GM04503 (cell line): Measurements from ENCODE around the gene TCF7L1.
"Not testable (repeated sequence)": the region's sequence is repeated elsewhere in the genome, so short reads cannot be mapped to it uniquely, and the experiment has no call there.

Experiments used
- DNase-seq: peaks from one replicate; pipeline ENCODE4 v3.0.0-alpha.2; 2012; ENCODE audit warnings: low read depth

Gene TCF7L1

DNA sequence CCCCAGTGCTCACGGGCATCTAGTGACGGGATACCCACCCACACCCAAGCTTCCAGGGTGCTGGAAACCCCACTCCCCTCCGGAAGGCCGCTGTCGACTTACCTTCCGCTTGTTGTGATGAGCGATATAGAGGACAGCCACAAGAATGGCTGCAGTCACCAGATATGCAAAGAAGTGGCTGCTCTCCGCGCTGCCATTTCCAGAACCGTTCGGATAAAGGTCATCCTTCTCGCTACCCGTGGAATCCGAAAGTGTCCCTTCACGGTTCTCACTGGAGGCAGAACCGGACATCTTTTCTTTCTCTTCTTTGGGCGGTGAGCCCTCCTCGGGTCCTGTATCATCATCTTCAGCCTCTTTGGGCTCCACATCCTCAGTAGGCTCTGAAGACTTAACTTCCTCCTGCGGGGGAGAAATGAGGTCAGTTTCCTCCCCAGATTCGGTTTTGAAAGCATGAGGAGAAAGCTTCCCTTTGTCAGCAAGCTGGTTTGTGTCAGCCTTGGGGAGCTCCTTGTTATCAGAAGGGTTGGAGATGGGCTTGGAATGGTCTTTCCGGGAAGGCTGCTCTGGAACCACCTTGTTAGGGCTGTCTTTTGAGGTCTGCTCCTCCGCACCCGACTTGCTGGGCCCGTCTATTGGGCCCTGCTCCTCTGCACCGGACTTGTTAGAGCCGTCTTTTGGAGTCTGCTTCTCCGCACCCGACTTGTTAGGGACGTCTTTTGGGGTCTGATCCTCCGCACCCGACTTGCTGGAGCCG is 193.4 kb downstream of the TCF7L1 start:
- DNase-seq, result no peak

DNA sequence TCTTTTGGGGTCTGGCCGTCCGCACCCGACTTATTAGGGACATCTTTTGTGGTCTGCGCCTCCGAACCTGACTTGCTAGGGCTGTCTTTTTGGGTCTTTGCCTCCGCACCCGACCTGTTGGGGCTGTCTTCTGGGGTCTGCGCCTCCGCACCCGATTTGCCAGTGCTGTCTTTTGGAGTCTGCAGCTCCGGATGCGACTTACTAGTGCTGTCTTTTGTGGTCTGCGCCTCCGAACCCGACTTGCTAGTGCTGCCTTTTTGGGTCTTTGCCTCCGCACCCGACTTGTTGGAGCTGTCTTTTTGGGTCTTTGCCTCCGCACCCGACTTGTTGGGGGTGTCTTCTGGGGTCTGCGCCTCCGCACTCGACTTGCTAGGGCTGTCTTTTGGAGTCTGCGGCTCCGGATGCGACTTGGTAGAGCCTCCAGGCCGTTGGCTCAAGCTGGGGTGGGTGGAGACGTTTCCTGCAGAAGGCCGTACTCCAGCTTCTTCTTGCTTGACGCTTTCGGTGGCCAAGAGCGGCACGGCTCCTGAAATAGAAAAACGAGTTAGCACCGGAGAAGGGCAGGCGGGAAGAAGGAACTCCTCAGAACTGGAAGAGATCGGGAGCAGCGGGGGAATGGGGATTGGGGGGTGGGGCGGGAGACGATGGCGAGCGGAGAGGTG is 194.1 kb downstream of the TCF7L1 start:
- DNase-seq, result no peak

DNA sequence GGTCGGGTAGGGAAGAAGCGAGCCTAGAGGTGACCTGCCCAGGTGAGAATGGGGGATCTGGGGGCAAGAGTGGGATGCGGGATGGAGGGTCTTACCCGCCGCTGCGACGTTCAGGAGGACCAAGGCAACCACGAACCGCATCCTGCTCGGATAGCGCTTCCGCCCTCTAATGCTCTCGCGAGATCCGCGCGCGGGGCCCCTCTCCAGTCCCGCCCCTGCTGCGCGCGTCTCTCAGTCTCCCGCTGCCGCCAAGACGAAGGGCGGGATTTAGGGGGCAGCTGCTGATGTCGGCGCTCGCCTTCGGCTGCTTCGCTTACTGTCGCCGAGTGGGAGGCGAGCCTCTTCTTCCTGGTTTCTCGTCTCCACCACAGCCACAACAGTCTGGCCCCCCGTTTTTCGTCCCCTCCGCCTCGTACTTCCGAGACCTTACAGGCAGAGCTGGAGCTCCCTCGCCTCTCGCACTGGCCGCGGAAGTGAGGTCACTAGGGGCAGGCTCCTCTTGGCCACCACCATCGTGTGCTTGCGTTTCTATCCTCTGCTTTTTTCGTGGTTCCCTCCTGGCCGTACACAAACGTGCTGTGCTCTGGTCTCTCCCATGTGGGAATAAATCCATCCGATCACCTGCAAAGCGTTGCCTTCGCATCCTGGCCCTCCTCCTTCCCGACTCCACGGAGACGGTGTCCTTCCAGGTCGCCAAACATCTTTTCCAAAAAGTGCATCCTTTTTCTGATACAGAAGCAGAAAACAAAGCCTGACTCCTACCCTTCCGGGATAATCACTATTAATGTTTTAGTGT is 194.8 kb downstream of the TCF7L1 start, which contains the start of gene TGOLN2:
TSS of gene TGOLN2 (minus strand) at position 168 of the 796 bp plus-strand sequence. CDS start at position 141, 27 bp downstream.
- peak; percentile 49 for DNase-seq

- DNase-seq, result no peak
These were observed 196.0 kb downstream of the TCF7L1 start for GRCh38 chr2:85329181-85329651.

DNA sequence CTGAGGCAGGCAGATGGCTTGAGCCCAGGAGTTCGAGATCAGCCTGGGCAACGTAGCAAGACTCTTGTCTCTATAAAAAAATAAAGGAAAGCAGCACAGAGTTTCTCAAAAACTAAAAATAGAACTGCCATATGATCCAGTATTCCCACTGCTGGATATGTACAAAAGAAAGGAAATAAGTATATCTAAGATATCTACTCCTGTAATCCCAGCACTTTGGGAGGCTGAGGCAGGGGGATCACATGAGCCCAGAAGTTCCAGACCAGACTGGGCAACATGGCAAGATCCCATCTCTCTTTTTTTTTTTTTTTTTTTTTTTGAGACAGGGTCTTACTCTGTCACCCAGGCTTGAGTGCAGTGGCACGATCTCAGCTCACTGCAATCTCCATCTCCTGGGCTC is 196.5 kb downstream of the TCF7L1 start:
- not testable (repeated sequence) for DNase-seq

- DNase-seq, result no peak
These were observed 197.8 kb downstream of the TCF7L1 start for GRCh38 chr2:85330839-85331636.

DNA sequence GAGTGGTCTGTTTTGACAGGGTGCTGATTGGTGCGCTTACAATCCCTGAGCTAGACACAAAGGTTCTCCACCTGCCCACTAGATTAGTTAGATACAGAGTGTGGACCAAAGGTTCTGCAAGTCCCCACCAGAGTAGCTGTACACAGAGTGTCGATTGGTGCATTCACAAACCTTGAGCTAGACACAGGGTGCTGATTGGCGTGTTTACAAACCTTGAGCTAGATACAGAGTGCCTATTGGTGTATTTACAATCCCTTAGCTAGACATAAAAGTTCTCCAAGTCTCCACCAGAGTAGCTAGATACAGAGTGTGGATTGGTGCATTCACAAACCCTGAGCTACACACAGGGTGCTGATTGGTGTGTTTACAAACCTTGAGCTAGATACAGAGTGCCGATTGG is 200.7 kb downstream of the TCF7L1 start:
- not testable (repeated sequence) for DNase-seq

GRCh38 chr2:85334928-85335327 is 201.7 kb downstream of the TCF7L1 start:
- DNase-seq, result no peak

GRCh38 chr2:85340034-85340892 is 207.1 kb downstream of the TCF7L1 start:
- DNase-seq, result no peak

DNA sequence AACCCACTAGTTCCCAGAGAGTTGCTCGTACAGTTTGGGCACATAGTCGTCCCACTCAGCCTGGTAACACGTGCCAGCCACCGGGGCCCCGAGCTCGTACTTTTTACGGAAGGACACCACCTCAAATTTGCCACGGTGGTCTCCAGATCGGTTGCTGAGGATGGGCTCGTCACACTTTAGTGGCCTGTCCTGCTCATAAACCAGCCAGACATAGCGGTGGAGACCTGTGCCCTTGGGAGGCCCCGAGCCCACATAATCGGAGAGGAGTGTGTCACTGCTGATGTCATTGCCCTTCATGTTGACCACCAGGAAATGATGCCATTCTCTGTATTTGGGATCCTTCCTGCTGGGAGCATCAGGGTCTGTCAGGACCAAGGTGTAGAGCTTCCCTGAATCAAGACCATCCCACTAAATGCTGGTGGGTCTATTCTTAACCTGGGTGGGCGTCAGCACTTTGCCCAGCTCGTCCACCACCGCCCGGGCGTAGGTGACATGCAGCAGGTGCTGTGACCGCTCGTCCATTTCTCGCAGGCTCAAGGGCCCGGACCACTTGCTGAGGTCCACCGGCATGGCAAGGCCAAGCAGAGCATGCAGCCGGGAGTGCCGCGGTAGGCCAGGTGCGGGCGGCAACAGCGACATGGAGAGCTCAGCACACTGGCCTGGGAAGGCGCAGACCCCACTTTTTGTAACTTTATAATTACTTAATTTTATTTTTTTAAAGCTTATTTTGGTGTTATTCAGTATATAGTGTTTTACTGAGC is 208.3 kb downstream of the TCF7L1 start:
- no peak for DNase-seq

DNA sequence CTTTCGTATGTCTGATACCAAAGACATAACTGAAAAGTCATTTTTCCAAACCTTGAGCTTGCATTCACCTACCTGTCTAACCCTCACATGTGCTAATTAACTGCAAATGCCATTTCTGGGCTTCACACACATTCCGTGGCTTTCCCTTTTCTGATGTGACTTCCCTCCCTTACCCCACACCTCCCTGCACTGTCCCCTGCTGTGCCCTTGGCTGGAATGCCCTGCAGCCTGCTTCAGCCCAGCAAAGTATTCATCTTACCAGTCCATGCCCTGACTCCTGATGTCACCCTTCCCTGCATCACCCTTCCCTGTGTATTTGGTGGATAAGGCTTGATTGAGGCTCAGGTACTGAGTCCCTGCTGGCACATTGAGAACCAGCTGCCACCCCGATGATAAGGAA is 209.0 kb downstream of the TCF7L1 start:
- DNase-seq, result no peak

DNA sequence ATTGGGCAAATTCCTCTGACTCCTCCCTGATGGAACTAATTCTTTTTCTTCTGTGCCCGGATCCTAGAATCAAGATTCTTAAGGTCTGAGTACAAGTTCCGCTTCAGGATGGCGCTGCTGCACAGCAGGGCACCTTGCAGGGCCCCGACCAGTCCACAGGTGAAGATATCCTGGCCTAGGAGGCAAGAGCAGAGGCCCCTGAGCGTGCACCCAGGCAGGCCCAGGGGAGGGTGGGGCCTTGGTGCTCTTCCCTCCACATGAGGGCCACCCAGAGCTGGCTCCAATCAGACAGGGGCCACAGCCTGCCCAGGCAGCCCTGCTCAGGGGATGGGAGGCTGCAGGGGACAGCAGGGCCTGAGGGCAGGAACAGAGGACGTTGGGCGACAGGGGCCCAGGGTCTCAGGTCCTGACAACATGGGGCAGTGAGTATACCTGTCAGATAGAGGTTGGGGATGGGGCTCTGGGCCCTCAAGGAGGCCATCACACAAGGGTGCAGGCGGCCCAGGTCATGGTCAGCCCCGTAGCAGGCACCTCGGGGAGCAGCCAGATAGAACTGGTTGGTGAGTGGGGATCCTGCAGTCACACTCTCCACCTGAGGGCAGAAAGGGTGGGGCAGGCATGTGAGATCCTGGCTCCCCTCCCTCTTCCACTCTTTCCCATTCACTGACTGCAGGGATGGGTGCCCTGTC is 210.2 kb downstream of the TCF7L1 start:
- not testable (repeated sequence) for DNase-seq

DNA sequence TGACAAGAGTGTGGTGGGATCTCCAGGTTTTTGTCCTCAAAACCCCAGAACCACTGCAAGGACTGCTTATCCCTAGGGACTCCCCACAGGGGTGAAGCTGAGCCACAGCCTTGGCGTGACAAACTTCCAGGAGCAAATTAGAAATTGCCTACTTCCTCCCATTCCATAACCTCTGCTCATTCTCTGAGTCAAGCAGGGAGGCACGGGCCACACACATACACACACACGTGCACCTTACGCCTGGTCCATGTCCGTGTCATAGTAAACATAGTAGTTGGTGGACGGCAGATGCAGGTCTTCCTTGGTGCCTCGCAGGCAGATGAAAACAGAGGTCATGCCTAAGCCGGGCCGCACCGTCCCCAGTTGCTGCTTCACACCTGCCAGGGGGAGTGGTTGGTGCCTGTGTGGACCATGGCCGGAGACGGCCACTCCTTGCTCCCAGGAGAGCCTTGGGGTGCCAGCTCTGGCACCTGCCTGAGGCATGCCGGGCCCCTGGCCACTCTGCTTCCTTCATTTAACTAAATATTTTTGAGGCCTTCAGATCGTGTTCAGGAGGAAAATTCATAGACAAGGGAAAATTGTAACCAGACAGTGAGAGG is 211.3 kb downstream of the TCF7L1 start:
- no peak for DNase-seq

DNA sequence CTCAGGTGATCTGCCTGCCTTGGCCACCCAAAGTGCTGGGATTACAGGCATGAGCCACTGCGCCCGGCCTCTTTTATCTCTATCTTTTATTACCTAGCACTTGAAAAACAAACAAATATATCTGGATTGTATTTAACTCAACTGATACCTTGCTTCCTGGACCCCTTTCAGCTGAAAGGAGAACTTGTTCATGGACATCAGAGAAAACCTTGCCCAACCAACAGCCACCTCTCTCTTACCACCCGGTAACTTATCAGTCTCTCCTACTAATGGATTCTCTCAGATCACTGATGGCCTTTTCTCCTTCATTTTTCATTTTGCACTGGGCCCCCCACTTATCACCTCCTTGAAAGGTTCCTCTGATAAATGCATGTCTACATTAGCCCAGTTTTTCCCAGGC is 214.4 kb downstream of the TCF7L1 start:
- DNase-seq, result no peak

DNA sequence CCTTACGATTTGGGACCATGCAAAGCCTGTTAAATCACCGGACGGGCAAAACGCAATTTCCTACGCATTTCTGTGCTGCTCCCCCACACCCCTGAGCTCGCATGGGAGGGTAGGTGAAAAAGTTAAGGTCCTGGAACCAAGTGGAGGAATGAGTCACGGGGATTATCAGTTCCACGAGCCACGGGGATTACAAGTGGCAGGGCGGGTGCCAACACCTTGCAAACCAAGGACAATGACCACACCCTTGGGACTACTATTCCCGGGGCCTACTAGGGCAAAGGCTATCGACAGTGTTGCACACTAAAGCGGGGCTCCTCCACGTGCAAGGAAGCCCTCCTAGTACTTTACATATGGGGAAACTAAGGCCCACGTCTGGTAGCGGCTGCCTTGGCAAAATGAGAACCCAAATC is 220.7 kb downstream of the TCF7L1 start:
- DNase-seq, result no peak

DNA sequence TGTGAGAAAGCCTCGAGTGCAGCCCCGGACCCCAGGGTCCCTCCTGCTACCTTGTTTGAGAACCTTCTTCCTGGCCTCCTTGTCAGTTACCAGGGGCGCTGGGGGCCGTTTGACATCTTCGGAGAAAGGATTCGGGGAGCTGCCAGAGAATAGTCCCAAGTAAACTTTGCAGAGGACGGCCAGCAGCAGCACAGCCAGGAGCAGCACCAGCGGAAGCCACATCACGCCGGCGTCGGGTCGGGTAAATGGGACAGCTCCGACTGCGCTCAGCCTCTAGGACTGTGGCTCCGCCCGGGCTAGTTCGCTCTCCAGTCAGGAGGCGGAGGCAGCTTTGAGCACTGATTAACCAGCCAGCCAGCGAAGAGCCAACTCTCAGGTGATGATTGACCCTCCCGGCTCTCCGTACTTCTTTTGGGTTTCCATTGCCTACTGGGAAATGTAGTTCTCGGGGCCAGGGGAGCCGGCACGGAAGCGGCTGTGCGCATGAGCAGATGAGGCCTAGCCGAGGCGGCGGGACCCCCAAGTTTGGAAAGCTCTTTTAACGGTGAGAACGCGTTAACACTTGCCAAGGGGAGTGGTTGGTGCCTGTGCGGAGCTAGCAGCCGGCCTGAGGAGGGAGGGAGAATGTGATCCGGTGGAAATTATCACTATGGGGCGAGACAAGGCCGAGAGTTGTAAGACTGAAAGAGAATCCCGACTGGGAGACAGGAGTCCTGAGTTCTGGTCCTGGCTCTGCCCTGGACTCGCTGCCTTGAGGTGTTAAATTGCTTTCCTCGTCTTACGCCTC is 221.3 kb downstream of the TCF7L1 start, which contains the start of the genes ELMOD3 and RETSAT:
TSS of gene ELMOD3 (plus strand) at position 484 of the 787 bp plus-strand sequence. CDS start 2,430 bp downstream, outside the sequence.
TSS of gene RETSAT (minus strand) at position 243 of the 787 bp plus-strand sequence. CDS start at position 222, 21 bp downstream.
- peak; percentile 97 for DNase-seq

GRCh38 chr2:85355073-85355410 is 221.8 kb downstream of the TCF7L1 start:
- no peak for DNase-seq

DNA sequence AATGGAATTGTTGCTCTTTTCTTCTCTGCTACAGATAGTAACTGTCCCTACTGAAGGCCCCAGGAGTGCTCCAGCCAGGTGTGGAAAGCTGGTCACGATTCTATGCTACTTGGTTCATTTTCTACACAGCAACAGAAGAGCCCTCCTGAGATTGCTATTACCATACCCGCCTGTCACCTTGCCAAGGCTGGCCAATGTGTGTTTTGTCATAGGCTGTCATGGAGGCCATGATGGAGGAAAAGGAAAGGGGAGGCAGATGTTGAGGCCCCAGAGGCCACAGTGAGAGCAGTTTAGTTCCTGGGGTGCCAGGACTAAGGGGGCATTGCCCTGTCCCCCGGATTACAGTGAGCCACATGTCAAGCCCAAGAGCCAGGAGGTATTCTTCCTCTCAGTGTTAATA is 222.3 kb downstream of the TCF7L1 start:
- no peak for DNase-seq
